Cardiac muscle cell (in vitro differentiated cells and primary cell): ENCODE data around the gene WARS2. TPM values are rescaled to one million over a fixed set of nuclear protein-coding genes. Genes with fewer than 3 reads are reported as not detected.

Experiments used
- DNase-seq, 2 donors: peaks; one replicate each; pipeline versions ENCODE4 v3.0.0 to v3.0.0-alpha.2; 2010 to 2017; ENCODE audit warnings: low read depth in 1 of 2, low spot score in 1 of 2
- H3K27ac ChIP-seq: fragments of 200-600 bp; sonication (generic); 2 replicates; pipeline ENCODE4 v1.5.1; 2016
- H3K27me3 ChIP-seq: fragments of 200-600 bp; sonication (generic); 2 replicates; pipeline ENCODE4 v1.6.0; 2016; ENCODE audit warnings: control low read depth
- H3K36me3 ChIP-seq: fragments of 200-600 bp; sonication (generic); 2 replicates; pipeline ENCODE4 v1.5.1; 2016; ENCODE audit warnings: control low read depth
- H3K4me1 ChIP-seq: fragments of 200-600 bp; sonication (generic); 2 replicates; pipeline ENCODE4 v1.8.1; 2017; ENCODE audit warnings: low read depth, mild to moderate bottlenecking, mixed run types
- H3K4me3 ChIP-seq: fragments of 200-600 bp; sonication (generic); 2 replicates; pipeline ENCODE4 v1.5.1; 2016; ENCODE audit warnings: mild to moderate bottlenecking
- H3K9me3 ChIP-seq: fragments of 200-600 bp; sonication (generic); 2 replicates; pipeline ENCODE4 v1.5.1; 2017; ENCODE audit warnings: low read depth, mild to moderate bottlenecking, control low read depth
- polyA plus RNA-seq: library from polyadenylated mRNA; unstranded; fragments of >200 nt; fragmentation: Nextera tagmentation; extraction: Ambion mirVana; gene quantifications from 2 replicates; pipeline ENCODE4 v1.2.1, GENCODE V29; 2016
- total RNA-seq: library from RNA; depleted of rRNA; stranded (reverse); fragments of >200 nt; gene quantifications from 2 replicates; pipeline ENCODE4 v1.2.3, GENCODE V29; 2016
- TF ChIP-seq, protein P1 (sequence below): IDR thresholded peaks from 2 replicates; pipeline ENCODE4 v1.5.1; 2012; ENCODE audit warnings: low read depth, mild to moderate bottlenecking, low read length

WARS2 gene
- total RNA-seq = 9.9 and 13.1 TPM in 2 replicates
- 10.9 and 11.4 TPM in 2 replicates for polyA plus RNA-seq

DNA sequence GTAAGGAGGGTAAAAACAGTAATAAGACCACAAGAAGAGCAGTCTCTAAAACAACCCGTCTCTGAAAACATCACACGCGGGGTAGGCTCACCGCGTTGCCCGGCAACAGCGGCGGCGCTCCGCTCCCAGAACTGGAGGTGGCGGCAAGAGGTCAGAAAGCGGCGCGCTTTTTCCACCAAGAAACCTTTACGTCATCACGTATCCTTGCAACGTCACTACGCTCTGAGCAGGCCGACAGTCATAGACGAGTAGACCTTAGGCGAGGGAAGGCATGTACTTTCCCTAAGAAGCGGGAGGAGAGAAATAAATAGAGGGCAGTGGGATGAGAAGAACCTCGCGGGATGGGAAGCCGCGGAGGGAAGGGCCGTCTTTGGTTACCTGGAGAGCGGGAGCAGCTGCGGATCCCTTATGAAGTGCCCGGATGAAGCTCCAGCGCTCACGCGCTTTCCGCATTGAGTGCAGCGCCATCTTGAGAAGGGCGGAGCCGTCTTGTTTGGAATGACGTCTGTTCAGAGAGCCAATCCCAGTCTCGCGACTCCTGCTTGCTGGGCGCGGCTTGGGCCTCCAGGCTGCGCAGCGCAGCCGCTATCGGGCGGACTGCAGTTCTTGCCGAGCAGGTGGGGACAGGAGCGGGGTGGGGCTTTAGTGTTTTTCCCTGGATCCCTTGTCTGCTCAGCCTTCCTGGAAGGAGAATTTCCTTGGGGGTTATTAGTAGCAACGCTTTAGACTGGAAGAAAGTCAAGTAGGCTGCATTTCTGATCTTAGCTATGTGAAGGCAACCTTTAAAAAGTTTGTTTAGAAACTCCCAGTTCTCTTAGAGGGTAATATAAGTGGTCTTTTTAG lies at the start of gene WARS2:
TSS of gene WARS2 (minus strand) at position 477 of the 843 bp plus-strand sequence. CDS start at position 468, 9 bp downstream.
- no peaks in the 10 kb centered on the region for H3K36me3 ChIP-seq
- H3K4me3 ChIP-seq = peak within 1 kb of the TSS; percentile 41
- DNase-seq = peak; percentile 98 to 99
- peaks cover 5% of the 10 kb centered on the region for H3K4me1 ChIP-seq
- no peaks in the 10 kb centered on the region for H3K9me3 ChIP-seq
- no peaks in the 10 kb centered on the region for H3K27me3 ChIP-seq
- TF ChIP-seq, protein P1, sequence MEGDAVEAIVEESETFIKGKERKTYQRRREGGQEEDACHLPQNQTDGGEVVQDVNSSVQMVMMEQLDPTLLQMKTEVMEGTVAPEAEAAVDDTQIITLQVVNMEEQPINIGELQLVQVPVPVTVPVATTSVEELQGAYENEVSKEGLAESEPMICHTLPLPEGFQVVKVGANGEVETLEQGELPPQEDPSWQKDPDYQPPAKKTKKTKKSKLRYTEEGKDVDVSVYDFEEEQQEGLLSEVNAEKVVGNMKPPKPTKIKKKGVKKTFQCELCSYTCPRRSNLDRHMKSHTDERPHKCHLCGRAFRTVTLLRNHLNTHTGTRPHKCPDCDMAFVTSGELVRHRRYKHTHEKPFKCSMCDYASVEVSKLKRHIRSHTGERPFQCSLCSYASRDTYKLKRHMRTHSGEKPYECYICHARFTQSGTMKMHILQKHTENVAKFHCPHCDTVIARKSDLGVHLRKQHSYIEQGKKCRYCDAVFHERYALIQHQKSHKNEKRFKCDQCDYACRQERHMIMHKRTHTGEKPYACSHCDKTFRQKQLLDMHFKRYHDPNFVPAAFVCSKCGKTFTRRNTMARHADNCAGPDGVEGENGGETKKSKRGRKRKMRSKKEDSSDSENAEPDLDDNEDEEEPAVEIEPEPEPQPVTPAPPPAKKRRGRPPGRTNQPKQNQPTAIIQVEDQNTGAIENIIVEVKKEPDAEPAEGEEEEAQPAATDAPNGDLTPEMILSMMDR = no peak
- H3K27ac ChIP-seq = peak within 1 kb of the TSS; percentile 95

DNA sequence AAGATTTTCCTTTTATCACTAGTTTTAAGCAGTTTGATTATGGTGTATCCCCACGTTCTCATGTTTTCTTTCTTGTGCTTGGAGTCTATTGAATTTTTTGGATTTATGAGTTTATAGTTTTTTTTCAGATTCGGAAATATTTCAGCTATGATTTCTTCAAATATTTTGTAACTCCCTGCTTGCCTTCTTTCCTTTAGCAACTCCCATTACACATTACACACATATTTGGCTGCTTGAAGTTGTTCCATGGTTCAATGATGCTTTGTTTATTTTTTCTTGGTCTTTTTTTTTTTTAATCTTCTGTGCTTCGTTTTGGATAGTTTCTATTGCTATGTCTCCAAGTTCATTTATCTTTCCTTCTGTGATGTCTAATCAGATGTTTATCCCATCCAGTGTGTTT lies 48.5 kb upstream of the WARS2 start:
- no peaks in the 10 kb centered on the region for H3K9me3 ChIP-seq
- H3K4me3 ChIP-seq = no peak overlapping the region
- H3K27ac ChIP-seq = no peak overlapping the region
- DNase-seq = peak in 1 of 2 donors; percentile 28
- no peaks in the 10 kb centered on the region for H3K36me3 ChIP-seq
- no peaks in the 10 kb centered on the region for H3K4me1 ChIP-seq
- TF ChIP-seq, protein P1 = no peak
- H3K27me3 ChIP-seq = no peaks in the 10 kb centered on the region

DNA sequence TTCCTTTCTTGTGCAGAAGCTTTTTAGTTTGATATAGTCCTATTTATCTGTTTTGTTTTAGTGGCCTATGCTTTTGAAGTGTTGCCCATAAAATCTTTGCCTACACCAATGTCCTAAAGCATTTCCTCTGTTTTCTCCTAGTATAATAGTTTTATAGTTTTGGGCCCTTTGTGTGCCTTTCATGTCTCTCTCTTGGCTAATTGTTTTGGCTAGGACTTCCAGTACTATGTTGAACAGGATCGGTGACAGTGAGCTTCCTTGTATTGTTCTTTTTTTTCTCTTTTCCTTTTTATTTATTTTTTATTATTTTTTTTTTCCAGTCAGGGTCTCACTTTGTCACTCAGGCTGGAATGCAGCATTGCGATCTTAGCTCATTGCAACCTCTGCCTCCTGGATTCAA lies 47.0 kb upstream of the WARS2 start:
- H3K36me3 ChIP-seq = no peaks in the 10 kb centered on the region
- no peak overlapping the region for H3K27ac ChIP-seq
- no peaks in the 10 kb centered on the region for H3K4me1 ChIP-seq
- no peak overlapping the region for H3K4me3 ChIP-seq
- DNase-seq = no peak
- TF ChIP-seq, protein P1 = no peak
- H3K27me3 ChIP-seq = no peaks in the 10 kb centered on the region
- no peaks in the 10 kb centered on the region for H3K9me3 ChIP-seq

DNA sequence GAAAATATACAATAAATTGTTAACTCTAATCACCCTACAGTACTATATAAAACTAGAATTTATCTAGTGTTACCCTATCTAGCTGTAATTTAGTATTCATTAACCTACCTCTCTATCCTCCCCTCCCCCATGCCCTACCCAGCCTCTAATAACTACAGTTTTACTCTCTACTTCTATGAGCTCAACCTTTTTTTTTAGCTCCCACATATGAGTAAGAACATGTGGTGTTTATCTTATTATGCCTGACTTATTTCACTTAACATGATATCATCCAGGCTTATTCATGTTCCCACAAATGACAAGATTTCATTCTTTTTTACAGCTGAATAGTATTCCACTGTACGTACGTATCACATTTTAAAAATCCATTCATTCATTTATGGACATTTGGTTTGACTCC lies 46.0 kb upstream of the WARS2 start:
- no peaks in the 10 kb centered on the region for H3K27me3 ChIP-seq
- no peaks in the 10 kb centered on the region for H3K9me3 ChIP-seq
- H3K36me3 ChIP-seq = no peaks in the 10 kb centered on the region
- no peak overlapping the region for H3K27ac ChIP-seq
- no peaks in the 10 kb centered on the region for H3K4me1 ChIP-seq
- TF ChIP-seq, protein P1 = no peak
- H3K4me3 ChIP-seq = no peak overlapping the region
- no peak for DNase-seq

DNA sequence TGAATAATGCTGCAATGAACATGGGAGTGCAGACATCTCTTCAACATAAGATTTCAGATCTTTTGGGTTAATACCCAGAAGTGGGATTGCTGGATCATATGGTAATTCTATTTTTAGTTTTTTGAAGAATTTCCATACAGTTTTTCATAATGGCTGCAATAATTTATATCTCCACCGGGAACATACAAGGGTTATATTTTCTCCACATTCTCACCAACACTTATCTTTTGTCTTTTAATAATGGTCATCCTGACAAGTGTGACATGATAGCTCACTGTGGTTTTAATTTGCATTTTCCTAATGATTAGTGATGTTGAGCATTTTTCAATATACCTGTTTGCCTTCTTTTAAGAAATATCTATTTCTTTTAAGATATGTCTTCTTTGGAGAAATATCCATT lies 44.5 kb upstream of the WARS2 start:
- TF ChIP-seq, protein P1 = no peak
- no peaks in the 10 kb centered on the region for H3K9me3 ChIP-seq

More for the DNA sequence above, 44.5 kb upstream of the WARS2 start:
- no peak overlapping the region for H3K27ac ChIP-seq
- no peaks in the 10 kb centered on the region for H3K27me3 ChIP-seq
- no peaks in the 10 kb centered on the region for H3K4me1 ChIP-seq
- H3K4me3 ChIP-seq = no peak overlapping the region
- no peaks in the 10 kb centered on the region for H3K36me3 ChIP-seq
- no peak for DNase-seq
